ENCODE data around the gene TMEM107.

The TMEM107 gene

GRCh38 chr17:8148560-8148959 lies 27.6 kb downstream of the TMEM107 start:
- no peak for DNase-seq

GRCh38 chr17:8147805-8148404 lies 28.3 kb downstream of the TMEM107 start:
- no peak for DNase-seq

- DNase-seq: no peak
Measured at GRCh38 chr17:8147141-8147804, 28.9 kb downstream of the TMEM107 start.

- DNase-seq: no peak
Measured at GRCh38 chr17:8146381-8147140, 29.6 kb downstream of the TMEM107 start.

- no peak for DNase-seq
Measured at GRCh38 chr17:8145811-8146210, 30.4 kb downstream of the TMEM107 start.

- no peak for DNase-seq
Measured at GRCh38 chr17:8144401-8145231, 31.6 kb downstream of the TMEM107 start.

- DNase-seq: no peak
Measured at GRCh38 chr17:8143581-8144400, 32.4 kb downstream of the TMEM107 start.

GRCh38 chr17:8142887-8143580 lies 33.1 kb downstream of the TMEM107 start:
- DNase-seq: no peak

GRCh38 chr17:8142158-8142886 lies 33.9 kb downstream of the TMEM107 start:
- no peak for DNase-seq

GRCh38 chr17:8141741-8142140 lies 34.4 kb downstream of the TMEM107 start:
- DNase-seq: no peak

GRCh38 chr17:8141045-8141444 lies 35.1 kb downstream of the TMEM107 start:
- no peak for DNase-seq

GRCh38 chr17:8140065-8141029 lies 35.8 kb downstream of the TMEM107 start:
- DNase-seq: no peak

GRCh38 chr17:8138672-8139371 lies 37.4 kb downstream of the TMEM107 start:
- DNase-seq: peak; percentile 97

GRCh38 chr17:8138374-8138671 lies 37.9 kb downstream of the TMEM107 start:
- no peak for DNase-seq

- no peak for DNase-seq
Measured at GRCh38 chr17:8137645-8138373, 38.4 kb downstream of the TMEM107 start.

GRCh38 chr17:8133941-8134340 lies 42.2 kb downstream of the TMEM107 start:
- DNase-seq: no peak

GRCh38 chr17:8133399-8133798 lies 42.8 kb downstream of the TMEM107 start:
- no peak for DNase-seq

- no peak for DNase-seq
Measured at GRCh38 chr17:8131844-8132441, 44.2 kb downstream of the TMEM107 start.

Data from stimulated activated CD4-positive, alpha-beta T cell treated with anti-CD3 and anti-CD28 coated beads, Interleukin-12 subunit alpha, Interleukin-12 subunit beta, amount 100 ng/mL, for 4 hours (primary cell).